HUES48 (cell line): Measurements from ENCODE around the gene TAF11L8.
"Not testable (repeated sequence)": the region's sequence is repeated elsewhere in the genome, so short reads cannot be mapped to it uniquely, and the experiment has no call there.

ENCODE experiments used
- H3K27ac ChIP-seq: one replicate; pipeline ENCODE4 v1.7.0; 2013; ENCODE audit warnings: low read depth, low read length, inconsistent platforms
- H3K27me3 ChIP-seq: 2 replicates; pipeline ENCODE4 v1.6.1; 2013; ENCODE audit warnings: mild to moderate bottlenecking, low read length; ENCODE audit not compliant: control insufficient read depth, insufficient read depth
- H3K36me3 ChIP-seq: 2 replicates; pipeline ENCODE4 v1.6.1; 2013; ENCODE audit warnings: low read length; ENCODE audit not compliant: control insufficient read depth, insufficient read depth
- H3K4me1 ChIP-seq: 2 replicates; pipeline ENCODE4 v1.6.1; 2013; ENCODE audit warnings: mild to moderate bottlenecking, low read length; ENCODE audit not compliant: control insufficient read depth, insufficient read depth
- H3K4me3 ChIP-seq: 2 replicates; pipeline ENCODE4 v1.5.1; 2013; ENCODE audit warnings: mild to moderate bottlenecking, low read depth, low read length
- H3K9ac ChIP-seq: 2 replicates; pipeline ENCODE4 v1.6.1; 2013; ENCODE audit warnings: mild to moderate bottlenecking, low read depth, low read length, moderate library complexity
- H3K9me3 ChIP-seq: 2 replicates; pipeline ENCODE4 v1.6.1; 2013; ENCODE audit warnings: low read length; ENCODE audit not compliant: control insufficient read depth, insufficient read depth

The TAF11L8 gene

DNA sequence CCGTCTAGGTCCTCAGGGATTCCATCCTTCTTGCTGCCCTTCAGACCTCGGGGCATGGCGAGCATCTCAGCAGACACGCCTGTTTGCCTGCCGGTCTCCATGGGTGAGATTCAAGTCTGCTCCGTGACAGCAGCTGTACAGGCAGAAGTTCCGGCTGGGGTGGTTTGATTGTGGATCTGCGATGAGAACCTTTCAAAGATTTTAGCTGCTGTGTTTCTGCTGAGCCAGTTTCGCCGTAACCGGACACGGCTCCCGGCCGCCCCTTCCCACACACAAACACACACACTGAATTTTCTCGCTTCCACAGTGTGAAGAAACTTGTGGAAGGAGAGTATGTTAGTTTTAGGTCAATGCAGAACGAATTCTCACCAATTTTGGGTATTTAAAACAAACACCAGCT, at the start of gene TAF11L8:
Gene TAF11L8, minus strand, starts transcription at position 101 of the 400 bp plus-strand sequence.
- H3K4me1 ChIP-seq, H3K9ac ChIP-seq, H3K36me3 ChIP-seq, H3K27ac ChIP-seq, H3K27me3 ChIP-seq, H3K9me3 ChIP-seq, H3K4me3 ChIP-seq: not testable (repeated sequence)

GRCh38 chr5:17634160-17634559, 43.4 kb upstream of the TAF11L8 start, which contains the start of gene TAF11L14:
TAF11L14 (plus strand) TSS chr5:17634460.
- no peak within 1 kb of the TSS for H3K9ac ChIP-seq
- H3K27ac ChIP-seq, result no peak within 1 kb of the TSS
- no peaks in the 10 kb centered on the region for H3K4me1 ChIP-seq
- no peaks in the 10 kb centered on the region for H3K27me3 ChIP-seq
- H3K36me3 ChIP-seq, result no peaks in the 10 kb centered on the region
- no peaks in the 10 kb centered on the region for H3K9me3 ChIP-seq
- H3K4me3 ChIP-seq, result no peak within 1 kb of the TSS

DNA sequence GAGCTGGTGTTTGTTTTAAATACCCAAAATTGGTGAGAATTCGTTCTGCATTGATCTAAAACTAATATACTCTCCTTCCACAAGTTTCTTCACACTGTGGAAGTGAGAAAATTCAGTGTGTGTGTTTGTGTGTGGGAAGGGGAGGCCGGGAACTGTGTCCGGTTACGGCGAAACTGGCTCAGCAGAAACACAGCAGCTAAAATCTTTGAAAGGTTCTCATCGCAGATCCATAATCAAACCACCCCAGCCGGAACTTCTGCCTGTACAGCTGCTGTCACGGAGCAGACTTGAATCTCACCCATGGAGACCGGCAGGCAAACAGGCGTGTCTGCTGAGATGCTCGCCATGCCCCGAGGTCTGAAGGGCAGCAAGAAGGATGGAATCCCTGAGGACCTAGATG, 41.0 kb upstream of the TAF11L8 start, which contains the start of gene TAF11L13:
Gene TAF11L13, plus strand, starts transcription at position 301 of the 400 bp plus-strand sequence.
- not testable (repeated sequence) for H3K27ac ChIP-seq, H3K36me3 ChIP-seq, H3K4me1 ChIP-seq, H3K4me3 ChIP-seq, H3K9me3 ChIP-seq, H3K27me3 ChIP-seq, H3K9ac ChIP-seq

GRCh38 chr5:17625686-17626085, 34.9 kb upstream of the TAF11L8 start:
- Histone ChIP-seq H3K9ac (no peak overlapping the region), H3K4me1 (no peaks in the 10 kb centered on the region), H3K27ac (no peak overlapping the region), H3K4me3 (no peak overlapping the region), H3K36me3 (no peaks in the 10 kb centered on the region), H3K27me3 (no peaks in the 10 kb centered on the region), H3K9me3 (no peaks in the 10 kb centered on the region)

- Histone ChIP-seq H3K9ac (no peak overlapping the region), H3K4me1 (no peaks in the 10 kb centered on the region), H3K27ac (no peak overlapping the region), H3K36me3 (no peaks in the 10 kb centered on the region), H3K4me3 (no peak overlapping the region), H3K9me3 (no peaks in the 10 kb centered on the region), H3K27me3 (no peaks in the 10 kb centered on the region)
Observed at GRCh38 chr5:17620627-17621026, 29.9 kb upstream of the TAF11L8 start.

DNA sequence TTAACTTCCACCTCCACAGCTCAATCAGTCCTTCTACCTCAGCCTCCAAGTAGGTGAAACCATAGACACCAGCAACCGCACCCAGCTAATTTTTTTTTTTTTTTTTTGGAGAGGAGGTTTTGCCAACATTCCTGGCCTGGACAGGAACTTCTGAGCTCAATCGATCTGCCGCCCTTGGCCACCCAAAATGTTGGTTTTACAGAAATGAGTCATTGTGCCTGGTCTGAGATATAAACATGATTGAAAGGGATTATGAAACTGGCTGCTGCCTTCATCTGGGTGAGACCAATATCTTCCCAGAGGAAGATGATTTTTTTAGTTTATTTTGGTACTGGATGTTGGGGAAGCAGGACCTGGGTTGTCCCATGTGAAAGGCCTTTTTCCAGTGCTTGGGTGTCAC, 28.6 kb upstream of the TAF11L8 start:
- no peaks in the 10 kb centered on the region for H3K4me1 ChIP-seq
- H3K9me3 ChIP-seq, result no peaks in the 10 kb centered on the region
- H3K4me3 ChIP-seq, result no peak overlapping the region
- H3K27ac ChIP-seq, result no peak overlapping the region
- no peak overlapping the region for H3K9ac ChIP-seq
- H3K36me3 ChIP-seq, result no peaks in the 10 kb centered on the region
- no peaks in the 10 kb centered on the region for H3K27me3 ChIP-seq

- Histone ChIP-seq H3K4me1 (no peaks in the 10 kb centered on the region), H3K4me3 (no peak overlapping the region), H3K9ac (no peak overlapping the region), H3K27me3 (no peaks in the 10 kb centered on the region), H3K9me3 (no peaks in the 10 kb centered on the region), H3K27ac (no peak overlapping the region), H3K36me3 (no peaks in the 10 kb centered on the region)
Observed at GRCh38 chr5:17614872-17615605, 24.3 kb upstream of the TAF11L8 start.

GRCh38 chr5:17610092-17610491, 19.3 kb upstream of the TAF11L8 start, which contains the start of gene TAF11L12:
TAF11L12 (plus strand) TSS chr5:17610392.
- H3K36me3 ChIP-seq, H3K4me3 ChIP-seq, H3K27me3 ChIP-seq, H3K9me3 ChIP-seq, H3K9ac ChIP-seq, H3K4me1 ChIP-seq, H3K27ac ChIP-seq: not testable (repeated sequence)

GRCh38 chr5:17607461-17607860, 16.7 kb upstream of the TAF11L8 start:
- H3K4me3 ChIP-seq, H3K27me3 ChIP-seq, H3K9me3 ChIP-seq, H3K9ac ChIP-seq, H3K4me1 ChIP-seq, H3K36me3 ChIP-seq, H3K27ac ChIP-seq: not testable (repeated sequence)

GRCh38 chr5:17604951-17605350, 14.2 kb upstream of the TAF11L8 start:
- H3K9me3 ChIP-seq, result no peaks in the 10 kb centered on the region
- no peak overlapping the region for H3K4me3 ChIP-seq
- H3K36me3 ChIP-seq, result no peaks in the 10 kb centered on the region
- no peaks in the 10 kb centered on the region for H3K27me3 ChIP-seq
- no peak overlapping the region for H3K9ac ChIP-seq
- H3K4me1 ChIP-seq, result no peaks in the 10 kb centered on the region
- H3K27ac ChIP-seq, result no peak overlapping the region

DNA sequence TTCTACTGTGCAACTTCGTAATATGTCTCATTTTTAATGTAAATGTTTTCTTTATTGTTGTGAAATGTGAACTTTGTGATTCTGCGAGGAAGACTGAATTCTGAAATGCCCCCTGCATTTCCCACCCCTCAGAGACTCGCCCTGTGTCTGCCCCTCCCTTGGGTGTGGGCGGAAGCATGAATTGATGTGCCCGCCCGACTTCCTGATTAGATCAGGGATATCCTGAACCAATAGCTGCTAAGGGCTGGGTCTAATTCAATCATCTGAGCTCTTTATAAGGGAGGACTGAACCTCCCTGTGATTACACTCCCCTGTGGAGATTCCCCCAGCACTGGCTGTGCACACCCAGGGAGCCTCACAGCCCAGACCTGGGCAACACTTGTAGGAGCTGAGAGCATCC, 13.1 kb upstream of the TAF11L8 start, which contains the start of gene TAF11L11:
Gene TAF11L11, plus strand, starts transcription at position 304 of the 400 bp plus-strand sequence.
- H3K27ac ChIP-seq, H3K9ac ChIP-seq, H3K9me3 ChIP-seq, H3K4me1 ChIP-seq, H3K27me3 ChIP-seq, H3K36me3 ChIP-seq, H3K4me3 ChIP-seq: not testable (repeated sequence)
